DMS53 treated with DMSO at 0.1 percent for 48 hours (cell line): ENCODE data around the gene XKR3.
"Not testable (repeated sequence)": the region's sequence is repeated elsewhere in the genome, so short reads cannot be mapped to it uniquely, and the experiment has no call there.

Experiments used
- DNase-seq: peaks from one replicate; lab custom pipeline; 2025; ENCODE audit not compliant: unreplicated experiment; lab: John Stamatoyannopoulos, UW

XKR3 gene

DNA sequence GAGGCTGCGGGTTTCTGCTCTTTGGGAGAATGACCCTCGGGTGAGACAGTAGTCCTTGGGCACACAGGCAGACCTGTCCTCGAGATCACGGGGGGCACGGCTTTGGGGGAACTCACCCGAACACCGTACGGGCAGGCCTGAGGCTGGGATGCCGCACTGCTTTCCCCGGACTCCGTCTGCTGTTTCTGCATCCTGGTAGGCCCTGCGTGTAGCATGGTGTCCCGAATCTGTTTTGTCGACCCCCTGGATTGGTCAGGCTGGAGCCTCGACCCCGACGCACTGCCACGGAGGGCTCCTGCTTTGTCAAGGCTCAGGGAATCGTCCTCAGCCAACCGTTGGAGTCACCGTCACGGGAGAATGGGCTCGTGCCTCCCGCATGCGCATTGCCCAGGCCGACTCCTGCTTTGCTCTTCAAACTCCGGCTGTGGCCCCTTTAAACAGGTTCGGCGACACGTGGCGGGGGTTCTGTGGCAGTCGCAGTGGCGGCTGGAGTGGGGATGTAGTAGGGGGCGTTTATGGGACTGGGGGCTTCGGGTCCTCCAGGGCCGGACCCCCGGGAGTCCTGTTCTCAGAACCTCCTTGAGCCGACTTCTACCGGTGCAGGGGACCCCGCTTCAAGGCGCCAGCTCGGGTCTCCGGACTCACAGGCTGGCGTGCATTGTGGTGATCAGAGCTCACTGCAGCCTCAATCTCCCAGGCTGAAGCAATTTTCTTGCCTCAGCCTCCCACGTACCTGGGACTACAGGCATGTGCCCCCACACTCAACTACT is 76.9 kb downstream of the XKR3 start:
- not testable (repeated sequence) for DNase-seq

DNA sequence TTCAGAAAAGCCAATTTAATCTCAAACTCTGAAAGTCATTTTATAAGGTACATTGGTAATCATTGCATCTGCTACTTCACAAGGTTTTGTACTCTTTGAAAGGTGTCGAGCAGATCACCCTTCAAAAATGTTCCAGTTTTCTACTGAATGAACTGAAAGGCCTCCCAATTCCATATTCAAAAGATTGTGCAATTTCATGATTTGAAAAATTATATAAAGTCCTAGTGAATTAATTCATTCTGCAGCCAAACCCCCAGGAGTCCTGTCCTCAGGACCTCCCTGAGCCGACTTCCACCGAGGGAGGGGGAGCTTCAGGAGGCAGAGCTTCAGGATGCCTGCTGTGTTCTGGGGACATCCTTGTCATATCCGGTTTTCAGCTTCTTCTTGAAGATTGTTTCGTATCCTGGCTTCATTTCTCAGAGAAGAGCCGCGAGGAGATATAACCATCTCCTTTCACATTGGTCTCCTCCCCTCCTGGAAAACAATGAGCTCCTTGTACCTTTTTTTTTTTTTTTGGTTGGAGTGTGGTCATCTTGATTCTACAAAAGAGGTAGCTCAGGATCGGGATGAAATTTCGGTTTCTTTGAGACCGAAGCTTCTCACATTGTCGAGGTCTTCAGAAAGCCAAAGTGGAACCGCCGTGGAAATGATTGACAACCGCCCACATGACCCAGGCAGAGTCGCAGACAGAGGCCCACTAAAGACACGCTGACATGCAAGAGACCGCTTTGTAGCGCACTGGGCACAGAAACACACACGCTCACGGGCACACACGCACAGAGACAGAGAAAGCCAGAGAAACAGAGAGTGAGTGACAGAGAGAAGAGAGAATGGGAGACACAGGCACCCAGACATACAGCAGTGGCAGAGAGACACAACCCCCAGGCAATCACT is 77.7 kb downstream of the XKR3 start:
- DNase-seq, result not testable (repeated sequence)

DNA sequence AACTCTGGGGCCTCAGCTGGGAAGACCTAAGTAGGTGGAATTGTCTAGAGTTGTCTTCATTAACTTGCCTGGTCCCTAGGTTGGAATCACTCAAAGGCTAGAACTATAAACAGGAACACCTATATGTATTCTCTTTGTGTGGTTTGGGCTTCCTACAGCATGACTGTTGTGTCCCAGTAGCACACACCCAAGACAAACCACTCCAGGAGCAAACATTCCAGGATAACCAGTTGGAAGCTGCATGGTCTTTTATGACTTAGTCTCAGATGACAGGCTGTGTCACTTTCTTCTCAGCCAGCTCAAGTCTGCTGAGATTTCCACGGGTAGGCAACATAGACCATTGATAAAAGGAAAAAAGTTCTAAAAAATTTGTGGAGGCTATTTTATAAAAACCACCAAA is 90.9 kb downstream of the XKR3 start:
- not testable (repeated sequence) for DNase-seq
